MCF 10A (cell line): Measurements from ENCODE around the gene MIB1. TPM values are rescaled to one million over a fixed set of nuclear protein-coding genes. Genes with fewer than 3 reads are reported as not detected.

ENCODE experiments used
- BruUV-seq: library from RNA; stranded (reverse); fragments of 400-500 nt; replicated peaks from 2 replicates; lab custom pipeline; 2021; lab: Mats Ljungman, UMichigan
- CTCF ChIA-PET: fragments of 300-600 bp; sonication (Branson Sonifier 250); formaldehyde crosslinking; extraction: SDS; loops from one replicate; lab custom pipeline; 2021; ENCODE audit warnings: antibody characterized with exemption, inconsistent platforms; lab: Yijun Ruan, JAX
- POLR2A ChIA-PET: fragments of 300-600, 350-650 bp; sonication (Branson Sonifier 250); formaldehyde crosslinking; extraction: SDS; loops from one replicate; lab custom pipeline; 2020; ENCODE audit warnings: antibody characterized with exemption, inconsistent platforms; lab: Yijun Ruan, JAX
- DNase-seq: peaks from one replicate; pipeline ENCODE4 v3.0.0-alpha.2; 2018; ENCODE audit not compliant: unreplicated experiment
- H3K27ac Mint-ChIP-seq: one replicate; pipeline ENCODE4 v1.8.0; 2022; ENCODE audit warnings: mild to moderate bottlenecking, low read depth, mixed read lengths; ENCODE audit not compliant: unreplicated experiment
- H3K27me3 Mint-ChIP-seq: one replicate; pipeline ENCODE4 v1.8.0; 2022; ENCODE audit warnings: mixed read lengths; ENCODE audit not compliant: insufficient read depth, unreplicated experiment
- H3K36me3 Mint-ChIP-seq: one replicate; pipeline ENCODE4 v1.8.0; 2022; ENCODE audit warnings: mild to moderate bottlenecking, moderate library complexity, mixed read lengths; ENCODE audit not compliant: insufficient read depth, unreplicated experiment
- H3K4me1 Mint-ChIP-seq: one replicate; pipeline ENCODE4 v1.8.0; 2022; ENCODE audit warnings: mixed read lengths; ENCODE audit not compliant: insufficient read depth, unreplicated experiment
- H3K4me3 Mint-ChIP-seq: one replicate; pipeline ENCODE4 v1.8.0; 2022; ENCODE audit warnings: mild to moderate bottlenecking, moderate library complexity, mixed read lengths; ENCODE audit not compliant: unreplicated experiment
- H3K9me3 Mint-ChIP-seq: one replicate; pipeline ENCODE4 v1.8.0; 2022; ENCODE audit warnings: mixed read lengths; ENCODE audit not compliant: unreplicated experiment
- intact Hi-C: fragments of 100-400 bp; cut with micrococcal nuclease; formaldehyde crosslinking; loops from 2 replicates; pipeline ENCODE4 v1.14.1; 2022
- total RNA-seq: library from RNA; stranded (reverse); gene quantifications from 2 replicates; pipeline ENCODE4 v1.2.3, GENCODE V29; 2022
- TF ChIP-seq, protein P1 (sequence below): fragments of 200-600 bp; IDR thresholded peaks from one replicate; pipeline ENCODE4 v1.8.0; 2022; ENCODE audit warnings: antibody characterized with exemption, mild to moderate bottlenecking; ENCODE audit not compliant: unreplicated experiment

MIB1 gene
- total RNA-seq, 1 experiment from 2014 or later, result 40.5 TPM

DNA sequence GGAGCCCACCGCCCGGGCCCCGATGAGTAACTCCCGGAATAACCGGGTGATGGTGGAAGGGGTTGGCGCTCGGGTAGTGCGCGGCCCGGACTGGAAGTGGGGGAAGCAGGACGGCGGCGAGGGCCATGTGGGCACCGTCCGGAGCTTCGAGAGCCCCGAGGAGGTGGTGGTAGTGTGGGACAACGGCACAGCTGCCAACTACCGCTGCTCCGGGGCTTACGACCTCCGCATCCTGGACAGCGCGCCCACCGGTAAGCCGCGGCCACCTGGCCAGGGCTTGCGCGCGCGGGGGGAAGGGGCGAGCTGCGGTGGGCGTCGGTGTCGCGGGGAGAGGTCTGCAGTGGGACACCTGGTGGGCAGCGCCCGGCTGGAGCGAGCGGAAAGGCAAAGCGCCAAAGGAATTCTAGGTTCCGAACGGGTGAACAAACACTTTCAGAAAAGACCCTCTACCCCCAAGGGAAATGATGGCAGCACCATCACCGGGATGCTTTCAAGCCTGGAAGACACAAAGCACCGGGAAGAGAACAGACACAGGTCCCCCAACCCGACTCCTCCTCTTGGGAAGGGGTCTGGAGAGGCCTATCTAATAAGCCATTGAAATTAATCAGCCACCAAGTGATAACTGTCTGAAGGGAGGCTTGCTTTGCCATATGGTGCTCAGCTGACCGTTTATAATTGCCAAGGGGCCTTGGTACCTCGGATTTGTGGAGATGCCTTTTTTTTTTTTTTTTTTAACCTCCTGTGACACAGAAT lies 1.1 kb downstream of the MIB1 start:
- peak; percentile 27 for DNase-seq
- H3K4me3 Mint-ChIP-seq, result peak overlapping the region; percentile 87
- H3K4me1 Mint-ChIP-seq, result peaks cover 15% of the 10 kb centered on the region
- intact Hi-C loops, result no loop called here
- peaks cover 2% of the 10 kb centered on the region for H3K9me3 Mint-ChIP-seq
- TF ChIP-seq, protein P1, sequence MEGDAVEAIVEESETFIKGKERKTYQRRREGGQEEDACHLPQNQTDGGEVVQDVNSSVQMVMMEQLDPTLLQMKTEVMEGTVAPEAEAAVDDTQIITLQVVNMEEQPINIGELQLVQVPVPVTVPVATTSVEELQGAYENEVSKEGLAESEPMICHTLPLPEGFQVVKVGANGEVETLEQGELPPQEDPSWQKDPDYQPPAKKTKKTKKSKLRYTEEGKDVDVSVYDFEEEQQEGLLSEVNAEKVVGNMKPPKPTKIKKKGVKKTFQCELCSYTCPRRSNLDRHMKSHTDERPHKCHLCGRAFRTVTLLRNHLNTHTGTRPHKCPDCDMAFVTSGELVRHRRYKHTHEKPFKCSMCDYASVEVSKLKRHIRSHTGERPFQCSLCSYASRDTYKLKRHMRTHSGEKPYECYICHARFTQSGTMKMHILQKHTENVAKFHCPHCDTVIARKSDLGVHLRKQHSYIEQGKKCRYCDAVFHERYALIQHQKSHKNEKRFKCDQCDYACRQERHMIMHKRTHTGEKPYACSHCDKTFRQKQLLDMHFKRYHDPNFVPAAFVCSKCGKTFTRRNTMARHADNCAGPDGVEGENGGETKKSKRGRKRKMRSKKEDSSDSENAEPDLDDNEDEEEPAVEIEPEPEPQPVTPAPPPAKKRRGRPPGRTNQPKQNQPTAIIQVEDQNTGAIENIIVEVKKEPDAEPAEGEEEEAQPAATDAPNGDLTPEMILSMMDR, result no peak
- ChIA-PET CTCF (interaction anchor here (0.5 to 0.8 kb wide), 2 partner anchors 11 to 1194 kb away, joined by 3 to 6 read pairs; no protein-coding TSS in a partner anchor), POLR2A (interaction anchor here (0.6 to 5.5 kb wide), 18 partner anchors 10 to 141 kb away, joined by 3 to 97 read pairs (median 6); partner anchors contain the start of genes ABHD3, ESCO1 and SNRPD1)
- no TSS peak for BruUV-seq
- H3K27me3 Mint-ChIP-seq, result no peaks in the 10 kb centered on the region
- H3K27ac Mint-ChIP-seq, result peak overlapping the region; percentile 69
- peaks cover 5% of the 10 kb centered on the region for H3K36me3 Mint-ChIP-seq

DNA sequence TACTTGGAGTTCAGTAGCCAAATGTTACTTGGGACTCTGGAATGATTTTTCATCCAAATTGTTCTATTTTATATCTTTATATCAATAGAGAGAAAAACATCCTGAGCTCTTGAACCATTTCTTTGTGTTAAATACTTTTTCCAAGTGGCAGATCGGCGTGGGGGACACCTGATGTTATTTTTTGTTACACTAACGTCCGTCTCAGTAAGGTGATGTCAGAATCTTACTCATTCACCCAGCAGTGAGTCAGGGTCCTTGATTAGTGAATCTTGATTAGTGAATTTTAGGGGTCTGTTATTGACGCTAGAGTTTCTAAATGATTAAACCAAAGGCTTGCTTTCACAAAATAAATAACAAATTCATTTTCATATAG lies 1.7 kb downstream of the MIB1 start:
- H3K4me3 Mint-ChIP-seq, result peak overlapping the region; percentile 87
- H3K4me1 Mint-ChIP-seq, result peaks cover 17% of the 10 kb centered on the region
- peak; percentile 30 for DNase-seq
- ChIA-PET POLR2A (interaction anchor here (0.6 to 5.5 kb wide), 15 partner anchors 10 to 142 kb away, joined by 3 to 97 read pairs (median 4); partner anchors contain the start of genes ABHD3, ESCO1 and SNRPD1), CTCF (interaction anchor here (0.8 kb wide), 1 partner anchor 11 kb away, joined by 3 read pairs; no protein-coding TSS in a partner anchor)
- peak overlapping the region; percentile 69 for H3K27ac Mint-ChIP-seq
- TF ChIP-seq, protein P1, result no peak
- BruUV-seq, result no TSS peak
- intact Hi-C loops, result no loop called here
- no peaks in the 10 kb centered on the region for H3K9me3 Mint-ChIP-seq
- peaks cover 5% of the 10 kb centered on the region for H3K36me3 Mint-ChIP-seq
- no peaks in the 10 kb centered on the region for H3K27me3 Mint-ChIP-seq

DNA sequence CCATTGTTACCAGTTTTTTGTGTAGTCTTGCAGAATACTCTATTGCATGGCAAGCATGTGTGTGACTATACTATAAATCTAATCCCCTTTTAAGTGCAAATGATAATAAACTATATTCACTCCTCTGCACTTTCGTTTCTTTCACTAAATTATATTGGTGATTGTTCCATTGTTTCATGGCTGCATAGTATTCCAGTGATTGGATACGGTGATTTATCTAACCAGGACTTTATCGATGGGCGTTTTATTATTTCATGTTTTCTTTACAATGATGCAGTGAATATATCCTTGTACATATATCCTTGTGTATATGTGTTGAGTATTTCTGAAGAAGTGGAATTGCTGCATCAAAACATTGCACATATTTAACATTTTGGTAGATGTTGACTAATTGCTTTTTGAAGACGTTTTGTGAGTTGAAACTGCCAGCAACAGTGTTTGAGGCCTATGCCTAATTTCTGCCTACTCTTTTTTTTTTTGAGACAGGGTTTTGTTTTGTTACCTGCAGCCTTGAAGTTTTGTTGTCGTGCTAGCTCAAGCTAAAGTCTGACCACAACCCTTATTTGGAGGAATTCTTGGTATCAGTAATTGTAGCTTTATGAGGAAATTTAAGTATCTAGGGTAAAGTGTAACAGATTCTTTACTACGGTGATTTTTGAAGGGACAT lies 2.7 kb downstream of the MIB1 start:
- Mint-ChIP-seq H3K36me3 (peaks cover 5% of the 10 kb centered on the region), H3K27me3 (no peaks in the 10 kb centered on the region), H3K9me3 (no peaks in the 10 kb centered on the region), H3K4me1 (peaks cover 24% of the 10 kb centered on the region), H3K27ac (no peak overlapping the region), H3K4me3 (peak overlapping the region; percentile 87)
- TF ChIP-seq, protein P1, result no peak
- ChIA-PET CTCF (interaction anchor here (0.5 to 0.7 kb wide), 3 partner anchors 37 to 116 kb away, joined by 3 to 4 read pairs (median 4); no protein-coding TSS in a partner anchor), POLR2A (interaction anchor here (0.7 to 5.5 kb wide), 11 partner anchors 9 to 143 kb away, joined by 3 to 97 read pairs (median 6); partner anchors contain the start of genes ABHD3, ESCO1 and SNRPD1)
- intact Hi-C loops, result no loop called here
- BruUV-seq, result no TSS peak
- no peak for DNase-seq

DNA sequence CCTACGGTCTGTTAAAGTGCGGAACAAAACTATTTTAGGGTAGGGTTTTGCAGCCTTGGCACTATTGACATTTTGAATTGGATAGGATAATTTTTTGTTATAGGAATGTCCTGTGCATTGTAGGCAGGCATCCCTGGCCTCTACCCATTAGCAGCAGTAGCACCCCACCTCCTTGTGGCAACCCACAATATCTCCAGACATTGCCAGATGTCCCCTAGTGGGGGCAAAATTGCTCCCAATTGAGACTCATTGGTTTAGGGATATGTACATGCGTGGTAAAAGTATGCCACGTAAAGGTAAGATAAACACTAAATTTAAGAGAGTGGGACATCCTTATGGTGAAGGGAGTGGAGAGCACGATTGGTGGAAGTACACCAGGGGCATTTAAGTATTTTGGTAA lies 4.6 kb downstream of the MIB1 start:
- intact Hi-C loops, result no loop called here
- DNase-seq, result no peak
- ChIA-PET CTCF (interaction anchor here (0.7 kb wide), 1 partner anchor 65 kb away, joined by 3 read pairs; no protein-coding TSS in a partner anchor), POLR2A (interaction anchor here (0.6 kb wide), 1 partner anchor 148 kb away, joined by 3 read pairs; no protein-coding TSS in a partner anchor)
- BruUV-seq, result no TSS peak
- H3K27ac Mint-ChIP-seq, result no peak overlapping the region
- H3K27me3 Mint-ChIP-seq, result no peaks in the 10 kb centered on the region
- H3K36me3 Mint-ChIP-seq, result peaks cover 11% of the 10 kb centered on the region
- no peak overlapping the region for H3K4me3 Mint-ChIP-seq
- TF ChIP-seq, protein P1, result no peak
- H3K9me3 Mint-ChIP-seq, result no peaks in the 10 kb centered on the region
- H3K4me1 Mint-ChIP-seq, result peaks cover 19% of the 10 kb centered on the region
